WTC11 (cell line): Measurements from ENCODE around the gene RPRM.
A peak's percentile ranks its signal among the peaks of the same experiment; 100 is the strongest.

Source experiments
- GABPB1 ChIP-seq: sonication (generic); formaldehyde crosslinking; IDR thresholded peaks from 2 replicates; pipeline ENCODE4 v1.8.1; 2023; ENCODE audit warnings: mild to moderate bottlenecking, missing genetic modification reagents
- TF ChIP-seq, protein P1 (sequence below): fragments of 200-600 bp; IDR thresholded peaks from 2 replicates; pipeline ENCODE4 v1.8.0; 2022; ENCODE audit warnings: antibody characterized with exemption
- TF ChIP-seq, protein P2 (sequence below): sonication (generic); formaldehyde crosslinking; IDR thresholded peaks from 2 replicates; pipeline ENCODE4 v1.8.0; 2022; ENCODE audit warnings: mild to moderate bottlenecking, missing genetic modification reagents

DNA sequence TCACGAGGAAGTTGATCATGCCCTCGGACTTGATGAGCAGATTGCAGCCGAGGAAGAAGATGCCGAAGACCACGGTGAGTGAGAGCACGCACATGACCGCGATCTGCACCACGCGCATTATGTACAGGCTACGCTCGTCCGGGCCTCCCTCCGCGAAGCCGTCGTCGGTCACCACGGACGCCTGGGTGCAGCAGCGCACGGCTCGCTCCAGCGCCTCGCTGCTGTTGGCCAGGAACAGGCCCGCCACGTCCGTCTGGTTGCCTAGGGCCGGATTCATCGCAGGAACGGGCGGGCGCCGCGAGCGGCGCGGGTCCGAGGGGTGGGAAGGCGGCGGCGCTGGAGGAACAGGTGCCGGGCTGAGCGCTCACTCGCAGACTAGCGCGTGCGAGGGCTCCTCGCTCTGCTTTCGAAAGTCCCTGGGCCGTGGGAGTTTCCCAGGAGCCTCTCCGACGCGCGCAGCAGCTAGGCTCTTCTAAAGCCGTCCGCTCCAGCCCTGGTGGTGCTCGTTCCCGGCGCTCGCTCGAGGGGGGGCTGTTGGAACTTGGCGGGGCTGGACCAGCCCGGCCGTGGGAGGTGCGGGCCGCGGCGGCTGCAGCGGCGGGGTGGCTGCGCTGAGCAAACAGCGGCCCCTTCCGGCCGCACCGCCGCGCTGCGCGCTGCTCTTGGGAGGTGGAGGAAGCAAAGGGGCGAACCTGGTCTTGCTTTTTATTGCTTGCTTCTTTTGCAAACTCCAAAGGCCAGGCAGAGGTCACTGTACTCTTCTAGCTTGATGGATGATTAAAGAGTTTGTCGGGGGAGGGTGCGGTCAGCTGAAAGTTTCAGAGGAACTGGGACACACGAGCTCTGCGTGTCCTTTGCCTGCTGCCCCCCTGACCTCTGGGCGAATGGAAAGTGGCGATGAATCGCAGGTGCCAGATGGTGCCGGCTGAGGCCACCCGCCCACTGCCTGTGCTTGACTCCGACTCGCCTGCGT lies at the start of gene RPRM:
- TF ChIP-seq, protein P1, sequence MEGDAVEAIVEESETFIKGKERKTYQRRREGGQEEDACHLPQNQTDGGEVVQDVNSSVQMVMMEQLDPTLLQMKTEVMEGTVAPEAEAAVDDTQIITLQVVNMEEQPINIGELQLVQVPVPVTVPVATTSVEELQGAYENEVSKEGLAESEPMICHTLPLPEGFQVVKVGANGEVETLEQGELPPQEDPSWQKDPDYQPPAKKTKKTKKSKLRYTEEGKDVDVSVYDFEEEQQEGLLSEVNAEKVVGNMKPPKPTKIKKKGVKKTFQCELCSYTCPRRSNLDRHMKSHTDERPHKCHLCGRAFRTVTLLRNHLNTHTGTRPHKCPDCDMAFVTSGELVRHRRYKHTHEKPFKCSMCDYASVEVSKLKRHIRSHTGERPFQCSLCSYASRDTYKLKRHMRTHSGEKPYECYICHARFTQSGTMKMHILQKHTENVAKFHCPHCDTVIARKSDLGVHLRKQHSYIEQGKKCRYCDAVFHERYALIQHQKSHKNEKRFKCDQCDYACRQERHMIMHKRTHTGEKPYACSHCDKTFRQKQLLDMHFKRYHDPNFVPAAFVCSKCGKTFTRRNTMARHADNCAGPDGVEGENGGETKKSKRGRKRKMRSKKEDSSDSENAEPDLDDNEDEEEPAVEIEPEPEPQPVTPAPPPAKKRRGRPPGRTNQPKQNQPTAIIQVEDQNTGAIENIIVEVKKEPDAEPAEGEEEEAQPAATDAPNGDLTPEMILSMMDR: peak; percentile 91
- TF ChIP-seq GABPB1 (CRISPR knock-in tag): peak; percentile 41; the same call in 1 of the 2 replicates
- TF ChIP-seq, protein P2, sequence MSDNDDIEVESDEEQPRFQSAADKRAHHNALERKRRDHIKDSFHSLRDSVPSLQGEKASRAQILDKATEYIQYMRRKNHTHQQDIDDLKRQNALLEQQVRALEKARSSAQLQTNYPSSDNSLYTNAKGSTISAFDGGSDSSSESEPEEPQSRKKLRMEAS: peak; percentile 75
